GM23338 (cell line): ENCODE results near the gene SHISA2.

Experiments
- CREB1 ChIP-seq: fragments of 250-450 bp; sonication (Bioruptor Pico); IDR thresholded peaks from 2 replicates; pipeline ENCODE4 v1.5.0; 2020; ENCODE audit warnings: low read depth, mild to moderate bottlenecking, moderate library complexity
- EZH2 ChIP-seq: fragments of 200-600 bp; sonication (generic); IDR thresholded peaks from one replicate; pipeline ENCODE4 v1.8.0; 2017; ENCODE audit warnings: antibody characterized with exemption, mild to moderate bottlenecking, low read depth; ENCODE audit not compliant: unreplicated experiment
- EZH2phosphoT487 ChIP-seq: fragments of 200-600 bp; sonication (generic); IDR thresholded peaks from one replicate; pipeline ENCODE4 v1.8.1; 2018; ENCODE audit warnings: antibody characterized with exemption; ENCODE audit not compliant: unreplicated experiment
- JUNB ChIP-seq: IDR thresholded peaks from one replicate; pipeline ENCODE4 v1.6.1; 2016; ENCODE audit warnings: antibody characterized with exemption; ENCODE audit not compliant: unreplicated experiment
- NANOG ChIP-seq: IDR thresholded peaks from 2 replicates; pipeline ENCODE4 v1.6.1; 2016; ENCODE audit warnings: antibody characterized with exemption, borderline replicate concordance
- POLR2AphosphoS5 ChIP-seq: IDR thresholded peaks from 2 replicates; pipeline ENCODE4 v1.6.1; 2016; ENCODE audit warnings: antibody characterized with exemption, low read depth
- STAT1 ChIP-seq: IDR thresholded peaks from one replicate; pipeline ENCODE4 v1.6.1; 2016; ENCODE audit warnings: antibody characterized with exemption; ENCODE audit not compliant: unreplicated experiment
- TF ChIP-seq, protein P1 (sequence below), 2 experiments: fragments of 200-600 bp in 1 of 2; sonication (generic) in 1 of 2; conservative IDR thresholded peaks; 2 replicates each; pipeline versions ENCODE4 v1.5.1 to v1.6.1; 2016 to 2017; ENCODE audit warnings: antibody characterized with exemption in 2 of 2, low read depth in 2 of 2, mild to moderate bottlenecking in 2 of 2, moderate library complexity in 1 of 2
- TF ChIP-seq, protein P2 (sequence below): IDR thresholded peaks from one replicate; pipeline ENCODE4 v1.6.1; 2018; ENCODE audit warnings: antibody characterized with exemption; ENCODE audit not compliant: unreplicated experiment
- TF ChIP-seq, protein P3 (sequence below): IDR thresholded peaks from 2 replicates; pipeline ENCODE4 v1.6.1; 2016; ENCODE audit warnings: antibody characterized with exemption
- TF ChIP-seq, protein P4 (sequence below): fragments of 250-450 bp; sonication (Bioruptor Pico); IDR thresholded peaks from 2 replicates; pipeline ENCODE4 v1.5.0; 2020; ENCODE audit warnings: mild to moderate bottlenecking, moderate library complexity

DNA sequence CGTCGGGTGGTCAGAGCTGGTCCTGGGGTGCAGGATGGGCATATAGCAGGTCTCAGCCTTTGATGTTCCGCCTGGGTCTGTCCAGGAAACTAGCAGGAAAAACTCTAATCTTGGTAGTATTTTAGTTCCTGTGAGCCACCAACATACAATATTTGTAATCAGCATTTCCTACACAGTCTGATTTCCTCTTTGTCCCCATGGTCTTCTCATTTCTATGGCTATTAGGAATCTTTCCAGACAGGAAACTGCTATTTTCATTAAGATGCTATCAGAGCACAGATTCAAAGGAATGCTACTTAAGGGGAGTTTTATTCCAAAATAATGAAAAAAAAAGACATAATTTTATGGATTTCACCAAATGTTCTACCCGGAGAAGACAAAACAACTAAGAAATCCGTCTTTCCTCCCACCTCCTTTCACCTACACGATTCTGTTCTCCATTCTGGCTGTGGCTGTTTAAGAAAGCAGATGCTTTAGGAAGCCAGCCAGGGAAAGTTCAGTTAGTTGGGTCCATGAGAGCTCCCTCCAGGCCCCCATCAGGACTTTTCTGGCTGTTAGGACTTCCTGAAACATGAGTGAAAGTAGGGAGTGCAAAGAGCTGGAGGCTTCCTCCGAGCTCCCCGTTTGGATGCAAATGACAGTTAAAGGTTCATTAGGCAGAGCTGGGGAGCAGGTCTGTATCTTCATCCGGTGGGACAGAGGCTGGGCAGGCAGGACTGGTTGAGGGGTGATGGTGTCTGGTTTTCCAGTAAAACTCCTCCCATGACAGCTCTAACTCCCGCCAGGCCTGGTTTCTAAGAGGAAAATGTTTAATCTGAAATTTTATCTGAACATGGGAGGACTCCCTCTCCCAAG is 36.3 kb downstream of the SHISA2 start:
- TF ChIP-seq, protein P1, sequence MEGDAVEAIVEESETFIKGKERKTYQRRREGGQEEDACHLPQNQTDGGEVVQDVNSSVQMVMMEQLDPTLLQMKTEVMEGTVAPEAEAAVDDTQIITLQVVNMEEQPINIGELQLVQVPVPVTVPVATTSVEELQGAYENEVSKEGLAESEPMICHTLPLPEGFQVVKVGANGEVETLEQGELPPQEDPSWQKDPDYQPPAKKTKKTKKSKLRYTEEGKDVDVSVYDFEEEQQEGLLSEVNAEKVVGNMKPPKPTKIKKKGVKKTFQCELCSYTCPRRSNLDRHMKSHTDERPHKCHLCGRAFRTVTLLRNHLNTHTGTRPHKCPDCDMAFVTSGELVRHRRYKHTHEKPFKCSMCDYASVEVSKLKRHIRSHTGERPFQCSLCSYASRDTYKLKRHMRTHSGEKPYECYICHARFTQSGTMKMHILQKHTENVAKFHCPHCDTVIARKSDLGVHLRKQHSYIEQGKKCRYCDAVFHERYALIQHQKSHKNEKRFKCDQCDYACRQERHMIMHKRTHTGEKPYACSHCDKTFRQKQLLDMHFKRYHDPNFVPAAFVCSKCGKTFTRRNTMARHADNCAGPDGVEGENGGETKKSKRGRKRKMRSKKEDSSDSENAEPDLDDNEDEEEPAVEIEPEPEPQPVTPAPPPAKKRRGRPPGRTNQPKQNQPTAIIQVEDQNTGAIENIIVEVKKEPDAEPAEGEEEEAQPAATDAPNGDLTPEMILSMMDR (conservative IDR thresholded peaks at IDR 0.05; ENCODE audit: low read depth in 2 of 2) = no peak
- TF ChIP-seq POLR2AphosphoS5 (no peak), EZH2 (no peak), EZH2phosphoT487 (no peak), STAT1 (no peak), CREB1 (CRISPR knock-in tag) (no peak), NANOG (no peak), JUNB (no peak)
- TF ChIP-seq, protein P2, sequence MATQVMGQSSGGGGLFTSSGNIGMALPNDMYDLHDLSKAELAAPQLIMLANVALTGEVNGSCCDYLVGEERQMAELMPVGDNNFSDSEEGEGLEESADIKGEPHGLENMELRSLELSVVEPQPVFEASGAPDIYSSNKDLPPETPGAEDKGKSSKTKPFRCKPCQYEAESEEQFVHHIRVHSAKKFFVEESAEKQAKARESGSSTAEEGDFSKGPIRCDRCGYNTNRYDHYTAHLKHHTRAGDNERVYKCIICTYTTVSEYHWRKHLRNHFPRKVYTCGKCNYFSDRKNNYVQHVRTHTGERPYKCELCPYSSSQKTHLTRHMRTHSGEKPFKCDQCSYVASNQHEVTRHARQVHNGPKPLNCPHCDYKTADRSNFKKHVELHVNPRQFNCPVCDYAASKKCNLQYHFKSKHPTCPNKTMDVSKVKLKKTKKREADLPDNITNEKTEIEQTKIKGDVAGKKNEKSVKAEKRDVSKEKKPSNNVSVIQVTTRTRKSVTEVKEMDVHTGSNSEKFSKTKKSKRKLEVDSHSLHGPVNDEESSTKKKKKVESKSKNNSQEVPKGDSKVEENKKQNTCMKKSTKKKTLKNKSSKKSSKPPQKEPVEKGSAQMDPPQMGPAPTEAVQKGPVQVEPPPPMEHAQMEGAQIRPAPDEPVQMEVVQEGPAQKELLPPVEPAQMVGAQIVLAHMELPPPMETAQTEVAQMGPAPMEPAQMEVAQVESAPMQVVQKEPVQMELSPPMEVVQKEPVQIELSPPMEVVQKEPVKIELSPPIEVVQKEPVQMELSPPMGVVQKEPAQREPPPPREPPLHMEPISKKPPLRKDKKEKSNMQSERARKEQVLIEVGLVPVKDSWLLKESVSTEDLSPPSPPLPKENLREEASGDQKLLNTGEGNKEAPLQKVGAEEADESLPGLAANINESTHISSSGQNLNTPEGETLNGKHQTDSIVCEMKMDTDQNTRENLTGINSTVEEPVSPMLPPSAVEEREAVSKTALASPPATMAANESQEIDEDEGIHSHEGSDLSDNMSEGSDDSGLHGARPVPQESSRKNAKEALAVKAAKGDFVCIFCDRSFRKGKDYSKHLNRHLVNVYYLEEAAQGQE = no peak
- TF ChIP-seq, protein P3, sequence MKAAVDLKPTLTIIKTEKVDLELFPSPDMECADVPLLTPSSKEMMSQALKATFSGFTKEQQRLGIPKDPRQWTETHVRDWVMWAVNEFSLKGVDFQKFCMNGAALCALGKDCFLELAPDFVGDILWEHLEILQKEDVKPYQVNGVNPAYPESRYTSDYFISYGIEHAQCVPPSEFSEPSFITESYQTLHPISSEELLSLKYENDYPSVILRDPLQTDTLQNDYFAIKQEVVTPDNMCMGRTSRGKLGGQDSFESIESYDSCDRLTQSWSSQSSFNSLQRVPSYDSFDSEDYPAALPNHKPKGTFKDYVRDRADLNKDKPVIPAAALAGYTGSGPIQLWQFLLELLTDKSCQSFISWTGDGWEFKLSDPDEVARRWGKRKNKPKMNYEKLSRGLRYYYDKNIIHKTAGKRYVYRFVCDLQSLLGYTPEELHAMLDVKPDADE = no peak
- TF ChIP-seq, protein P4, sequence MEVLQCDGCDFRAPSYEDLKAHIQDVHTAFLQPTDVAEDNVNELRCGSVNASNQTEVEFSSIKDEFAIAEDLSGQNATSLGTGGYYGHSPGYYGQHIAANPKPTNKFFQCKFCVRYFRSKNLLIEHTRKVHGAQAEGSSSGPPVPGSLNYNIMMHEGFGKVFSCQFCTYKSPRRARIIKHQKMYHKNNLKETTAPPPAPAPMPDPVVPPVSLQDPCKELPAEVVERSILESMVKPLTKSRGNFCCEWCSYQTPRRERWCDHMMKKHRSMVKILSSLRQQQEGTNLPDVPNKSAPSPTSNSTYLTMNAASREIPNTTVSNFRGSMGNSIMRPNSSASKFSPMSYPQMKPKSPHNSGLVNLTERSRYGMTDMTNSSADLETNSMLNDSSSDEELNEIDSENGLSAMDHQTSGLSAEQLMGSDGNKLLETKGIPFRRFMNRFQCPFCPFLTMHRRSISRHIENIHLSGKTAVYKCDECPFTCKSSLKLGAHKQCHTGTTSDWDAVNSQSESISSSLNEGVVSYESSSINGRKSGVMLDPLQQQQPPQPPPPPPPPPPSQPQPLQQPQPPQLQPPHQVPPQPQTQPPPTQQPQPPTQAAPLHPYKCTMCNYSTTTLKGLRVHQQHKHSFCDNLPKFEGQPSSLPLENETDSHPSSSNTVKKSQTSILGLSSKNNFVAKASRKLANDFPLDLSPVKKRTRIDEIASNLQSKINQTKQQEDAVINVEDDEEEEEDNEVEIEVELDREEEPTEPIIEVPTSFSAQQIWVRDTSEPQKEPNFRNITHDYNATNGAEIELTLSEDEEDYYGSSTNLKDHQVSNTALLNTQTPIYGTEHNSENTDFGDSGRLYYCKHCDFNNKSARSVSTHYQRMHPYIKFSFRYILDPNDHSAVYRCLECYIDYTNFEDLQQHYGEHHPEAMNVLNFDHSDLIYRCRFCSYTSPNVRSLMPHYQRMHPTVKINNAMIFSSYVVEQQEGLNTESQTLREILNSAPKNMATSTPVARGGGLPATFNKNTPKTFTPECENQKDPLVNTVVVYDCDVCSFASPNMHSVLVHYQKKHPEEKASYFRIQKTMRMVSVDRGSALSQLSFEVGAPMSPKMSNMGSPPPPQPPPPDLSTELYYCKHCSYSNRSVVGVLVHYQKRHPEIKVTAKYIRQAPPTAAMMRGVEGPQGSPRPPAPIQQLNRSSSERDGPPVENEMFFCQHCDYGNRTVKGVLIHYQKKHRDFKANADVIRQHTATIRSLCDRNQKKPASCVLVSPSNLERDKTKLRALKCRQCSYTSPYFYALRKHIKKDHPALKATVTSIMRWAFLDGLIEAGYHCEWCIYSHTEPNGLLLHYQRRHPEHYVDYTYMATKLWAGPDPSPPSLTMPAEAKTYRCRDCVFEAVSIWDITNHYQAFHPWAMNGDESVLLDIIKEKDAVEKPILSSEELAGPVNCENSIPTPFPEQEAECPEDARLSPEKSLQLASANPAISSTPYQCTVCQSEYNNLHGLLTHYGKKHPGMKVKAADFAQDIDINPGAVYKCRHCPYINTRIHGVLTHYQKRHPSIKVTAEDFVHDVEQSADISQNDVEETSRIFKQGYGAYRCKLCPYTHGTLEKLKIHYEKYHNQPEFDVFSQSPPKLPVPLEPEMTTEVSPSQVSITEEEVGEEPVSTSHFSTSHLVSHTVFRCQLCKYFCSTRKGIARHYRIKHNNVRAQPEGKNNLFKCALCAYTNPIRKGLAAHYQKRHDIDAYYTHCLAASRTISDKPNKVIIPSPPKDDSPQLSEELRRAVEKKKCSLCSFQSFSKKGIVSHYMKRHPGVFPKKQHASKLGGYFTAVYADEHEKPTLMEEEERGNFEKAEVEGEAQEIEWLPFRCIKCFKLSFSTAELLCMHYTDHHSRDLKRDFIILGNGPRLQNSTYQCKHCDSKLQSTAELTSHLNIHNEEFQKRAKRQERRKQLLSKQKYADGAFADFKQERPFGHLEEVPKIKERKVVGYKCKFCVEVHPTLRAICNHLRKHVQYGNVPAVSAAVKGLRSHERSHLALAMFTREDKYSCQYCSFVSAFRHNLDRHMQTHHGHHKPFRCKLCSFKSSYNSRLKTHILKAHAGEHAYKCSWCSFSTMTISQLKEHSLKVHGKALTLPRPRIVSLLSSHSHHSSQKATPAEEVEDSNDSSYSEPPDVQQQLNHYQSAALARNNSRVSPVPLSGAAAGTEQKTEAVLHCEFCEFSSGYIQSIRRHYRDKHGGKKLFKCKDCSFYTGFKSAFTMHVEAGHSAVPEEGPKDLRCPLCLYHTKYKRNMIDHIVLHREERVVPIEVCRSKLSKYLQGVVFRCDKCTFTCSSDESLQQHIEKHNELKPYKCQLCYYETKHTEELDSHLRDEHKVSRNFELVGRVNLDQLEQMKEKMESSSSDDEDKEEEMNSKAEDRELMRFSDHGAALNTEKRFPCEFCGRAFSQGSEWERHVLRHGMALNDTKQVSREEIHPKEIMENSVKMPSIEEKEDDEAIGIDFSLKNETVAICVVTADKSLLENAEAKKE (CRISPR knock-in tag) = no peak
